NB4 (cell line): ENCODE data around the gene C16orf87.

Experiments used
- MYC ChIP-seq: IDR thresholded peaks from 2 replicates; pipeline ENCODE4 v1.6.1; 2011; ENCODE audit warnings: low read depth, low read length
- POLR2A ChIP-seq: IDR thresholded peaks from 2 replicates; pipeline ENCODE4 v1.6.1; 2011; ENCODE audit warnings: mild to moderate bottlenecking; ENCODE audit not compliant: insufficient read length; ENCODE audit errors: extremely low read depth
- TF ChIP-seq, protein P1 (sequence below): IDR thresholded peaks from one replicate; pipeline ENCODE4 v1.5.1; 2012; ENCODE audit warnings: low read depth, low read length

DNA sequence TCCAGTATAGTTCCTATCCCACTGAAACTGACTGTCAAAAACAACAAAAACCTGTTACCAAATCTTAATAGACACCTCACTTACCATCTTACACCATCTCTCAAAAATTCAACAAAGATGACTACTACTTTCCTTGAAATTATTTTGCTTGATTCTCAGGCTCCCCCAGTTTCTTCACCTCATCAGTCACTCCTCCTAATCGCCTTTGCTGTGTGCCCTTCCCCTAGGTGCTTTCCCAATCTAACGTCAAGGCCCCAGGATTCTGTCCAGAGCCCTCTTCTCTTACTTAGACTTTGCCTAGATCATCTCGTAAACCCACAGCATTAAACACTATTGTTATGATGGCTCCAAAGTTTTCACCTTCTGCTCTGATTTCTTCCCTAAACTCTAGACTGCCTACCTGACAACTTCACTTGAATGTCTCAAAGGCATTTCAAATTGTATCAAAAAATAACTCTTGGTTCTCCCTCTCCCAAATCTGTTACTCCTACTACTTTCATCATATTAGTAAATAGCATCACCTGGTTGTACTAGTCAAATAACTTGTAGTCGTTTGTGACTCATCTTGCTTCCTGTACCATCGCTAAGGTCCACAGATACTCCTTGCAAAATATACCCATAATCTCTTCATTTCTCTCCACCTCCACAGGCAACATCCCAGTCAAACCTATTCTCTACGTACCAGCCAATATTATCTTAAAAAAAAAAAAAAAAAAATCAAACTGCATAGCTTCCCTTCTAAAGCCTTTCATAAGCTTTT, 18.0 kb downstream of the C16orf87 start:
- TF ChIP-seq POLR2A (no peak), MYC (no peak)
- TF ChIP-seq, protein P1, sequence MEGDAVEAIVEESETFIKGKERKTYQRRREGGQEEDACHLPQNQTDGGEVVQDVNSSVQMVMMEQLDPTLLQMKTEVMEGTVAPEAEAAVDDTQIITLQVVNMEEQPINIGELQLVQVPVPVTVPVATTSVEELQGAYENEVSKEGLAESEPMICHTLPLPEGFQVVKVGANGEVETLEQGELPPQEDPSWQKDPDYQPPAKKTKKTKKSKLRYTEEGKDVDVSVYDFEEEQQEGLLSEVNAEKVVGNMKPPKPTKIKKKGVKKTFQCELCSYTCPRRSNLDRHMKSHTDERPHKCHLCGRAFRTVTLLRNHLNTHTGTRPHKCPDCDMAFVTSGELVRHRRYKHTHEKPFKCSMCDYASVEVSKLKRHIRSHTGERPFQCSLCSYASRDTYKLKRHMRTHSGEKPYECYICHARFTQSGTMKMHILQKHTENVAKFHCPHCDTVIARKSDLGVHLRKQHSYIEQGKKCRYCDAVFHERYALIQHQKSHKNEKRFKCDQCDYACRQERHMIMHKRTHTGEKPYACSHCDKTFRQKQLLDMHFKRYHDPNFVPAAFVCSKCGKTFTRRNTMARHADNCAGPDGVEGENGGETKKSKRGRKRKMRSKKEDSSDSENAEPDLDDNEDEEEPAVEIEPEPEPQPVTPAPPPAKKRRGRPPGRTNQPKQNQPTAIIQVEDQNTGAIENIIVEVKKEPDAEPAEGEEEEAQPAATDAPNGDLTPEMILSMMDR = no peak
